Esophagus squamous epithelium (tissue), 4 donors: ENCODE data around the gene OR10V1.

Source experiments
- CTCF ChIP-seq, 6 experiments: fragments of 450-650 bp in 4 of 6; fragments of 200-600 bp in 2 of 6; sonication (generic) in 2 of 6; IDR thresholded peaks; one replicate each; pipeline ENCODE4 v1.5.1; 2016 to 2019; ENCODE audit warnings: antibody characterized with exemption in 6 of 6, mild to moderate bottlenecking in 4 of 6, moderate library complexity in 4 of 6
- POLR2A ChIP-seq, 4 donors: fragments of 450-650 bp; IDR thresholded peaks; one replicate each; pipeline ENCODE4 v1.6.1; 2017; ENCODE audit warnings: antibody characterized with exemption in 4 of 4, mild to moderate bottlenecking in 4 of 4, moderate library complexity in 3 of 4

- TF ChIP-seq CTCF (IDR thresholded peaks at IDR 0.05) (no peak), POLR2A (IDR thresholded peaks at IDR 0.05) (no peak)
These were observed 44.9 kb upstream of the OR10V1 start for GRCh38 chr11:59758401-59759037.
